H1 (cell line): ENCODE measurements around the gene PLA2G2E. TPM values are rescaled to one million over a fixed set of nuclear protein-coding genes. Genes with fewer than 3 reads are reported as not detected.

Source experiments
- CTCF ChIA-PET: fragments of 300-600 bp; sonication (Branson Sonifier 250); formaldehyde crosslinking; loops from one replicate; lab custom pipeline; 2021; ENCODE audit not compliant: partially characterized antibody; lab: Charles Lee
- POLR2A ChIA-PET: fragments of 300-600 bp; sonication (Branson Sonifier 250); formaldehyde crosslinking; loops from one replicate; lab custom pipeline; 2021; ENCODE audit warnings: inconsistent platforms; ENCODE audit not compliant: partially characterized antibody; lab: Charles Lee
- DNase-seq, 2 experiments: peaks; one replicate each; pipeline versions ENCODE4 v3.0.0 to v3.0.0-alpha.2; 2010 to 2022; ENCODE audit warnings: low spot score in 2 of 2, low read depth in 1 of 2, mixed read lengths in 1 of 2
- FAIRE-seq: peaks from 2 replicates; lab custom pipeline; 2011; peaks lifted over from hg19 to GRCh38; lab: Jason Lieb, UNC
- H2AFZ ChIP-seq: 2 replicates; pipeline ENCODE4 v1.8.1; 2012; ENCODE audit warnings: low read length, inconsistent platforms
- H2AK5ac ChIP-seq: 2 replicates; pipeline ENCODE4 v1.6.1; 2013; ENCODE audit warnings: low read depth, low read length
- H2BK120ac ChIP-seq: replicated peaks from 2 replicates; pipeline ENCODE3; 2013; ENCODE audit warnings: low read depth, low read length, inconsistent platforms
- H2BK12ac ChIP-seq: 2 replicates; pipeline ENCODE4 v1.6.1; 2013; ENCODE audit warnings: low read depth, low read length
- H2BK15ac ChIP-seq: 2 replicates; pipeline ENCODE4 v1.6.1; 2013; ENCODE audit warnings: low read length
- H2BK20ac ChIP-seq: 2 replicates; pipeline ENCODE4 v1.6.1; 2013; ENCODE audit warnings: low read length
- H2BK5ac ChIP-seq: 2 replicates; pipeline ENCODE4 v1.6.1; 2013; ENCODE audit warnings: low read depth, low read length
- H3K14ac ChIP-seq: 2 replicates; pipeline ENCODE4 v1.6.1; 2013; ENCODE audit warnings: inconsistent platforms; ENCODE audit not compliant: insufficient read length
- H3K18ac ChIP-seq: 2 replicates; pipeline ENCODE4 v1.6.1; 2013; ENCODE audit warnings: low read length; ENCODE audit errors: extremely low read depth
- H3K23ac ChIP-seq: 2 replicates; pipeline ENCODE4 v1.6.1; 2013; ENCODE audit warnings: inconsistent platforms; ENCODE audit not compliant: insufficient read length
- H3K23me2 ChIP-seq: 2 replicates; pipeline ENCODE4 v1.6.1; 2013; ENCODE audit warnings: low read depth, low read length
- H3K27ac ChIP-seq: 2 replicates; pipeline ENCODE4 v1.6.1; 2011; ENCODE audit warnings: low read depth, low read length, inconsistent platforms
- H3K27me3 ChIP-seq, 4 experiments: replicated peaks in 1 of 4; 1 replicate in 1 of 4; 2 replicates in 3 of 4; pipeline versions ENCODE4 v1.6.1 to v1.8.1; 2011 to 2013; ENCODE audit warnings: low read length in 3 of 4, mild to moderate bottlenecking in 3 of 4, inconsistent platforms in 2 of 4, mixed read lengths in 2 of 4, moderate library complexity in 1 of 4; ENCODE audit not compliant: control insufficient read depth in 3 of 4, insufficient read depth in 3 of 4; ENCODE audit errors: extremely low read depth in 1 of 4
- H3K36me3 ChIP-seq, 4 experiments: 2 replicates each; pipeline versions ENCODE4 v1.6.1 to v1.8.1; 2011 to 2013; ENCODE audit warnings: mild to moderate bottlenecking in 4 of 4, low read length in 3 of 4, moderate library complexity in 2 of 4, control low read depth in 1 of 4, inconsistent platforms in 1 of 4; ENCODE audit not compliant: insufficient read depth in 4 of 4, control insufficient read depth in 2 of 4
- H3K4ac ChIP-seq: replicated peaks from 2 replicates; pipeline ENCODE3; 2013; ENCODE audit warnings: low read length, low read depth, mixed read lengths, inconsistent platforms; ENCODE audit not compliant: insufficient read length
- H3K4me1 ChIP-seq, 4 experiments: replicated peaks in 1 of 4; 1 replicate in 1 of 4; 2 replicates in 3 of 4; pipeline versions ENCODE4 v1.6.1 to v1.8.1; 2011 to 2013; ENCODE audit warnings: low read length in 3 of 4, inconsistent platforms in 2 of 4, mixed read lengths in 1 of 4; ENCODE audit not compliant: insufficient read depth in 4 of 4, control insufficient read depth in 3 of 4
- H3K4me2 ChIP-seq, 2 experiments: 2 replicates each; pipeline versions ENCODE4 v1.6.1 to v1.8.1; 2011 to 2013; ENCODE audit warnings: low read depth in 2 of 2, low read length in 2 of 2, control low read depth in 1 of 2, inconsistent platforms in 1 of 2, mild to moderate bottlenecking in 1 of 2; ENCODE audit not compliant: insufficient read depth in 1 of 2
- H3K4me3 ChIP-seq, 4 experiments: fragments of 200-600, 300-600 bp in 1 of 4; sonication (generic), shearing (Covaris generic), sonication (Bioruptor Twin) in 1 of 4; 2 replicates each; pipeline versions ENCODE4 v1.5.1 to v1.8.1; 2011 to 2016; ENCODE audit warnings: low read length in 4 of 4, low read depth in 3 of 4, control low read depth in 2 of 4, inconsistent platforms in 2 of 4, mild to moderate bottlenecking in 2 of 4, mixed read lengths in 1 of 4, moderate library complexity in 1 of 4; ENCODE audit not compliant: insufficient read depth in 2 of 4; ENCODE audit errors: extremely low read depth in 1 of 4
- H3K56ac ChIP-seq: replicated peaks from 2 replicates; pipeline ENCODE3; 2013; ENCODE audit warnings: low read depth, mild to moderate bottlenecking, mixed read lengths, low read length, inconsistent platforms; ENCODE audit not compliant: insufficient read length
- H3K79me1 ChIP-seq: 2 replicates; pipeline ENCODE4 v1.6.1; 2013; ENCODE audit warnings: low read depth, low read length, control low read depth
- H3K79me2 ChIP-seq, 2 experiments: 2 replicates each; pipeline versions ENCODE4 v1.6.1 to v1.8.1; 2012 to 2013; ENCODE audit warnings: low read length in 2 of 2, mild to moderate bottlenecking in 2 of 2, inconsistent platforms in 1 of 2; ENCODE audit not compliant: insufficient read depth in 2 of 2, control insufficient read depth in 1 of 2
- H3K9ac ChIP-seq, 4 experiments: replicated peaks in 1 of 4; 1 replicate in 1 of 4; 2 replicates in 3 of 4; pipeline versions ENCODE4 v1.6.1 to v1.8.1; 2011 to 2013; ENCODE audit warnings: low read depth in 3 of 4, low read length in 3 of 4, control low read depth in 2 of 4, mild to moderate bottlenecking in 2 of 4, moderate library complexity in 2 of 4, inconsistent platforms in 1 of 4; ENCODE audit errors: extremely low read depth in 1 of 4
- H3K9me3 ChIP-seq, 2 experiments: 2 replicates each; pipeline versions ENCODE4 v1.6.1 to v1.8.1; 2012 to 2013; ENCODE audit warnings: mild to moderate bottlenecking in 2 of 2, moderate library complexity in 2 of 2, control low read depth in 1 of 2, inconsistent platforms in 1 of 2, low read depth in 1 of 2, low read length in 1 of 2, mixed read lengths in 1 of 2; ENCODE audit not compliant: insufficient read depth in 2 of 2
- H4K20me1 ChIP-seq, 2 experiments: replicated peaks in 1 of 2; 2 replicates each; pipeline versions ENCODE3 to v1.8.1; 2011 to 2013; ENCODE audit warnings: inconsistent platforms in 2 of 2, low read length in 2 of 2, mild to moderate bottlenecking in 1 of 2; ENCODE audit not compliant: insufficient read depth in 2 of 2, control insufficient read depth in 1 of 2
- H4K5ac ChIP-seq: 2 replicates; pipeline ENCODE4 v1.6.1; 2013; ENCODE audit warnings: low read length, low read depth, mixed read lengths, inconsistent platforms; ENCODE audit not compliant: insufficient read length
- H4K8ac ChIP-seq: 2 replicates; pipeline ENCODE4 v1.8.0; 2013; ENCODE audit warnings: mild to moderate bottlenecking, moderate library complexity, low read length, inconsistent platforms; ENCODE audit not compliant: insufficient read depth; ENCODE audit errors: extremely low read depth
- H4K91ac ChIP-seq: replicated peaks from 2 replicates; pipeline ENCODE3; 2013; ENCODE audit warnings: low read length, mixed read lengths, inconsistent platforms; ENCODE audit not compliant: insufficient read length
- ATF3 ChIP-seq: IDR thresholded peaks from 2 replicates; pipeline ENCODE4 v1.6.1; 2011; ENCODE audit warnings: low read depth, mild to moderate bottlenecking, low read length; ENCODE audit not compliant: insufficient read depth
- BCL11A ChIP-seq, 2 experiments: IDR thresholded peaks; one replicate each; pipeline ENCODE4 v1.6.1; 2011; ENCODE audit warnings: low read depth in 2 of 2, low read length in 2 of 2, mild to moderate bottlenecking in 2 of 2
- CHD1 ChIP-seq: IDR thresholded peaks from 2 replicates; pipeline ENCODE4 v1.6.1; 2012; ENCODE audit warnings: low read depth, low read length, improper control_type of control experiment
- CREB1 ChIP-seq: IDR thresholded peaks from 2 replicates; pipeline ENCODE4 v1.6.1; 2012; ENCODE audit warnings: inconsistent platforms
- CTBP2 ChIP-seq: IDR thresholded peaks from 2 replicates; pipeline ENCODE4 v1.7.0; 2011; ENCODE audit warnings: borderline replicate concordance, mild to moderate bottlenecking, moderate library complexity, mixed read lengths, low read length; ENCODE audit not compliant: insufficient read depth, insufficient read length
- EZH2 ChIP-seq: fragments of 200-600 bp; sonication (generic); IDR thresholded peaks from 2 replicates; pipeline ENCODE4 v1.7.1; 2012; ENCODE audit warnings: low read depth, mild to moderate bottlenecking, moderate library complexity, low read length, inconsistent platforms; ENCODE audit not compliant: severe bottlenecking
- GABPA ChIP-seq: IDR thresholded peaks from 2 replicates; pipeline ENCODE4 v1.6.1; 2011; ENCODE audit warnings: mild to moderate bottlenecking, low read length, moderate library complexity, borderline replicate concordance; ENCODE audit not compliant: insufficient read depth
- KDM5A ChIP-seq: fragments of 200-600 bp; IDR thresholded peaks from 2 replicates; pipeline ENCODE4 v1.7.1; 2012; ENCODE audit warnings: mild to moderate bottlenecking, low read length, inconsistent platforms, mixed read lengths
- MAFK ChIP-seq: IDR thresholded peaks from 2 replicates; pipeline ENCODE4 v1.6.1; 2012; ENCODE audit warnings: low read depth, mild to moderate bottlenecking, improper control_type of control experiment, low read length
- NANOG ChIP-seq: IDR thresholded peaks from 2 replicates; pipeline ENCODE4 v1.6.1; 2011; ENCODE audit warnings: low read length, low read depth, mild to moderate bottlenecking, inconsistent platforms; ENCODE audit not compliant: insufficient read depth, poor library complexity, severe bottlenecking
- POLR2A ChIP-seq, 2 experiments: IDR thresholded peaks; 1 replicate in 1 of 2; 2 replicates in 1 of 2; pipeline ENCODE4 v1.6.1; 2011; ENCODE audit warnings: low read depth in 2 of 2, low read length in 2 of 2, mild to moderate bottlenecking in 2 of 2; ENCODE audit errors: control extremely low read depth in 1 of 2
- POU5F1 ChIP-seq: IDR thresholded peaks from 2 replicates; pipeline ENCODE4 v1.6.1; 2011; ENCODE audit warnings: low read depth, mild to moderate bottlenecking, low read length, moderate library complexity
- SIRT6 ChIP-seq: IDR thresholded peaks from one replicate; pipeline ENCODE4 v1.7.1; 2012; ENCODE audit warnings: low read length, inconsistent platforms
- SP2 ChIP-seq: IDR thresholded peaks from 2 replicates; pipeline ENCODE4 v1.6.1; 2012; ENCODE audit warnings: mild to moderate bottlenecking, low read length, inconsistent platforms
- TCF12 ChIP-seq: IDR thresholded peaks from 2 replicates; pipeline ENCODE4 v1.6.1; 2011; ENCODE audit warnings: low read depth, mild to moderate bottlenecking, low read length
- WGBS, 2 experiments: shearing (Covaris generic) in 1 of 2; methylation state at CpG; one replicate each; pipeline versions ENCODE4 v1.1.6 to v1.1.7; 2013 to 2015; ENCODE audit warnings: low lambda C conversion rate in 2 of 2, mixed read lengths in 2 of 2, inconsistent platforms in 1 of 2, low coverage in 1 of 2, missing lambda C conversion rate in 1 of 2; ENCODE audit not compliant: insufficient replicate concordance in 2 of 2, insufficient coverage in 1 of 2, insufficient read length in 1 of 2; ENCODE audit errors: extremely low coverage in 1 of 2, missing lambda C conversion rate in 1 of 2; 5-methylcytosine and 5-hydroxymethylcytosine counted together
- polyA plus RNA-seq, 7 experiments: library from polyadenylated mRNA; depleted of rRNA in 3 of 7; stranded (reverse) in 5 of 7; unstranded in 2 of 7; fragments of >200 nt in 5 of 7; fragments of 200-250 nt in 2 of 7; gene quantifications; 1 replicate in 5 of 7; 2 replicates in 1 of 7; 4 replicates in 1 of 7; pipeline versions ENCODE4 v1.2.1 to v1.2.3, GENCODE V29; 2011 to 2013; ENCODE audit warnings: missing spikeins in 2 of 7, mixed read lengths in 2 of 7
- total RNA-seq: library from RNA; stranded (reverse); fragmentation: NEBNext Ultra II Directional; extraction: Animal tissue kit (Norgen Biotek cat#: 25700); gene quantifications from 2 replicates; pipeline ENCODE4 v1.2.1, GENCODE V29; 2021

The PLA2G2E gene
- total and polyA plus RNA-seq, 2 of the 8 experiments (the other 6 are each of a cell fraction or from before 2014, with no cell fraction given) = not detected

- no peak overlapping the region for H2BK20ac ChIP-seq
- no peak overlapping the region for H2BK15ac ChIP-seq
- ChIA-PET CTCF (interaction anchor here (1.1 to 1.4 kb wide), 2 partner anchors 46 to 183 kb away, joined by 3 read pairs; no protein-coding TSS in a partner anchor), POLR2A (no interaction called here)
- no peak for DNase-seq
- H3K79me1 ChIP-seq = no peaks in the 10 kb centered on the region
- TF ChIP-seq NANOG (no peak), CREB1 (no peak), CTBP2 (no peak), SP2 (no peak), SIRT6 (no peak), KDM5A (no peak), BCL11A (IDR thresholded peaks at IDR 0.05; ENCODE audit: low read depth in 2 of 2, low read length in 2 of 2) (no peak), TCF12 (no peak), ATF3 (no peak), POU5F1 (no peak), CHD1 (no peak), EZH2 (no peak), MAFK (no peak), POLR2A (IDR thresholded peaks at IDR 0.05; ENCODE audit: control extremely low read depth in 1 of 2, low read depth in 2 of 2, low read length in 2 of 2) (no peak), GABPA (no peak)
- H3K18ac ChIP-seq = no peak overlapping the region
- no peaks in the 10 kb centered on the region for H3K36me3 ChIP-seq
- no peak overlapping the region for H4K5ac ChIP-seq
- no peak overlapping the region for H2AFZ ChIP-seq
- no peak overlapping the region for H4K91ac ChIP-seq
- no peak overlapping the region for H2BK5ac ChIP-seq
- H3K4ac ChIP-seq = no peak overlapping the region
- no peak overlapping the region for H2AK5ac ChIP-seq
- H3K4me2 ChIP-seq = no peak overlapping the region
- WGBS, 2 experiments = 93% methylated on average over 9 of the region's 9 CpGs; no CpG with 5 or more reads in 1 of the 2 experiments
- H4K8ac ChIP-seq = 0 out of 2 replicates have a peak overlapping the region, but pooled peaks have one; percentile 41
- no peak overlapping the region for H2BK120ac ChIP-seq
- H3K4me3 ChIP-seq = no peak overlapping the region
- H3K79me2 ChIP-seq = no peaks in the 10 kb centered on the region
- H3K9ac ChIP-seq = no peak overlapping the region
- H3K4me1 ChIP-seq = no peaks in the 10 kb centered on the region
- H3K56ac ChIP-seq = no peak overlapping the region
- no peak overlapping the region for H3K23ac ChIP-seq
- no peak for FAIRE-seq
- no peak overlapping the region for H3K27ac ChIP-seq
- H2BK12ac ChIP-seq = no peak overlapping the region
- no peaks in the 10 kb centered on the region for H3K27me3 ChIP-seq
- H4K20me1 ChIP-seq = no peaks in the 10 kb centered on the region
- no peaks in the 10 kb centered on the region for H3K23me2 ChIP-seq
- no peaks in the 10 kb centered on the region for H3K9me3 ChIP-seq
- no peak overlapping the region for H3K14ac ChIP-seq
Observed at GRCh38 chr1:19967808-19968207, 44.4 kb upstream of the PLA2G2E start.
